H1 (cell line): Measurements from ENCODE around the gene ELAVL1. TPM values are rescaled to one million over a fixed set of nuclear protein-coding genes. Genes with fewer than 3 reads are reported as not detected.

Source experiments
- CTCF ChIA-PET: fragments of 300-600 bp; sonication (Branson Sonifier 250); formaldehyde crosslinking; loops from one replicate; lab custom pipeline; 2021; ENCODE audit not compliant: partially characterized antibody; lab: Charles Lee
- POLR2A ChIA-PET: fragments of 300-600 bp; sonication (Branson Sonifier 250); formaldehyde crosslinking; loops from one replicate; lab custom pipeline; 2021; ENCODE audit warnings: inconsistent platforms; ENCODE audit not compliant: partially characterized antibody; lab: Charles Lee
- DNase-seq, 2 experiments: peaks; one replicate each; pipeline versions ENCODE4 v3.0.0 to v3.0.0-alpha.2; 2010 to 2022; ENCODE audit warnings: low spot score in 2 of 2, low read depth in 1 of 2, mixed read lengths in 1 of 2
- FAIRE-seq: peaks from 2 replicates; lab custom pipeline; 2011; peaks lifted over from hg19 to GRCh38; lab: Jason Lieb, UNC
- H2AFZ ChIP-seq: 2 replicates; pipeline ENCODE4 v1.8.1; 2012; ENCODE audit warnings: low read length, inconsistent platforms
- H2AK5ac ChIP-seq: 2 replicates; pipeline ENCODE4 v1.6.1; 2013; ENCODE audit warnings: low read depth, low read length
- H2BK120ac ChIP-seq: replicated peaks from 2 replicates; pipeline ENCODE3; 2013; ENCODE audit warnings: low read depth, low read length, inconsistent platforms
- H2BK12ac ChIP-seq: 2 replicates; pipeline ENCODE4 v1.6.1; 2013; ENCODE audit warnings: low read depth, low read length
- H2BK15ac ChIP-seq: 2 replicates; pipeline ENCODE4 v1.6.1; 2013; ENCODE audit warnings: low read length
- H2BK20ac ChIP-seq: 2 replicates; pipeline ENCODE4 v1.6.1; 2013; ENCODE audit warnings: low read length
- H2BK5ac ChIP-seq: 2 replicates; pipeline ENCODE4 v1.6.1; 2013; ENCODE audit warnings: low read depth, low read length
- H3K14ac ChIP-seq: 2 replicates; pipeline ENCODE4 v1.6.1; 2013; ENCODE audit warnings: inconsistent platforms; ENCODE audit not compliant: insufficient read length
- H3K18ac ChIP-seq: 2 replicates; pipeline ENCODE4 v1.6.1; 2013; ENCODE audit warnings: low read length; ENCODE audit errors: extremely low read depth
- H3K23ac ChIP-seq: 2 replicates; pipeline ENCODE4 v1.6.1; 2013; ENCODE audit warnings: inconsistent platforms; ENCODE audit not compliant: insufficient read length
- H3K23me2 ChIP-seq: 2 replicates; pipeline ENCODE4 v1.6.1; 2013; ENCODE audit warnings: low read depth, low read length
- H3K27ac ChIP-seq: 2 replicates; pipeline ENCODE4 v1.6.1; 2011; ENCODE audit warnings: low read depth, low read length, inconsistent platforms
- H3K27me3 ChIP-seq, 4 experiments: replicated peaks in 1 of 4; 1 replicate in 1 of 4; 2 replicates in 3 of 4; pipeline versions ENCODE4 v1.6.1 to v1.8.1; 2011 to 2013; ENCODE audit warnings: low read length in 3 of 4, mild to moderate bottlenecking in 3 of 4, inconsistent platforms in 2 of 4, mixed read lengths in 2 of 4, moderate library complexity in 1 of 4; ENCODE audit not compliant: control insufficient read depth in 3 of 4, insufficient read depth in 3 of 4; ENCODE audit errors: extremely low read depth in 1 of 4
- H3K36me3 ChIP-seq, 4 experiments: 2 replicates each; pipeline versions ENCODE4 v1.6.1 to v1.8.1; 2011 to 2013; ENCODE audit warnings: mild to moderate bottlenecking in 4 of 4, low read length in 3 of 4, moderate library complexity in 2 of 4, control low read depth in 1 of 4, inconsistent platforms in 1 of 4; ENCODE audit not compliant: insufficient read depth in 4 of 4, control insufficient read depth in 2 of 4
- H3K4ac ChIP-seq: replicated peaks from 2 replicates; pipeline ENCODE3; 2013; ENCODE audit warnings: low read length, low read depth, mixed read lengths, inconsistent platforms; ENCODE audit not compliant: insufficient read length
- H3K4me1 ChIP-seq, 4 experiments: replicated peaks in 1 of 4; 1 replicate in 1 of 4; 2 replicates in 3 of 4; pipeline versions ENCODE4 v1.6.1 to v1.8.1; 2011 to 2013; ENCODE audit warnings: low read length in 3 of 4, inconsistent platforms in 2 of 4, mixed read lengths in 1 of 4; ENCODE audit not compliant: insufficient read depth in 4 of 4, control insufficient read depth in 3 of 4
- H3K4me2 ChIP-seq, 2 experiments: 2 replicates each; pipeline versions ENCODE4 v1.6.1 to v1.8.1; 2011 to 2013; ENCODE audit warnings: low read depth in 2 of 2, low read length in 2 of 2, control low read depth in 1 of 2, inconsistent platforms in 1 of 2, mild to moderate bottlenecking in 1 of 2; ENCODE audit not compliant: insufficient read depth in 1 of 2
- H3K4me3 ChIP-seq, 4 experiments: fragments of 200-600, 300-600 bp in 1 of 4; sonication (generic), shearing (Covaris generic), sonication (Bioruptor Twin) in 1 of 4; 2 replicates each; pipeline versions ENCODE4 v1.5.1 to v1.8.1; 2011 to 2016; ENCODE audit warnings: low read length in 4 of 4, low read depth in 3 of 4, control low read depth in 2 of 4, inconsistent platforms in 2 of 4, mild to moderate bottlenecking in 2 of 4, mixed read lengths in 1 of 4, moderate library complexity in 1 of 4; ENCODE audit not compliant: insufficient read depth in 2 of 4; ENCODE audit errors: extremely low read depth in 1 of 4
- H3K56ac ChIP-seq: replicated peaks from 2 replicates; pipeline ENCODE3; 2013; ENCODE audit warnings: low read depth, mild to moderate bottlenecking, mixed read lengths, low read length, inconsistent platforms; ENCODE audit not compliant: insufficient read length
- H3K79me1 ChIP-seq: 2 replicates; pipeline ENCODE4 v1.6.1; 2013; ENCODE audit warnings: low read depth, low read length, control low read depth
- H3K79me2 ChIP-seq, 2 experiments: 2 replicates each; pipeline versions ENCODE4 v1.6.1 to v1.8.1; 2012 to 2013; ENCODE audit warnings: low read length in 2 of 2, mild to moderate bottlenecking in 2 of 2, inconsistent platforms in 1 of 2; ENCODE audit not compliant: insufficient read depth in 2 of 2, control insufficient read depth in 1 of 2
- H3K9ac ChIP-seq, 4 experiments: replicated peaks in 1 of 4; 1 replicate in 1 of 4; 2 replicates in 3 of 4; pipeline versions ENCODE4 v1.6.1 to v1.8.1; 2011 to 2013; ENCODE audit warnings: low read depth in 3 of 4, low read length in 3 of 4, control low read depth in 2 of 4, mild to moderate bottlenecking in 2 of 4, moderate library complexity in 2 of 4, inconsistent platforms in 1 of 4; ENCODE audit errors: extremely low read depth in 1 of 4
- H3K9me3 ChIP-seq, 2 experiments: 2 replicates each; pipeline versions ENCODE4 v1.6.1 to v1.8.1; 2012 to 2013; ENCODE audit warnings: mild to moderate bottlenecking in 2 of 2, moderate library complexity in 2 of 2, control low read depth in 1 of 2, inconsistent platforms in 1 of 2, low read depth in 1 of 2, low read length in 1 of 2, mixed read lengths in 1 of 2; ENCODE audit not compliant: insufficient read depth in 2 of 2
- H4K20me1 ChIP-seq, 2 experiments: replicated peaks in 1 of 2; 2 replicates each; pipeline versions ENCODE3 to v1.8.1; 2011 to 2013; ENCODE audit warnings: inconsistent platforms in 2 of 2, low read length in 2 of 2, mild to moderate bottlenecking in 1 of 2; ENCODE audit not compliant: insufficient read depth in 2 of 2, control insufficient read depth in 1 of 2
- H4K5ac ChIP-seq: 2 replicates; pipeline ENCODE4 v1.6.1; 2013; ENCODE audit warnings: low read length, low read depth, mixed read lengths, inconsistent platforms; ENCODE audit not compliant: insufficient read length
- H4K8ac ChIP-seq: 2 replicates; pipeline ENCODE4 v1.8.0; 2013; ENCODE audit warnings: mild to moderate bottlenecking, moderate library complexity, low read length, inconsistent platforms; ENCODE audit not compliant: insufficient read depth; ENCODE audit errors: extremely low read depth
- H4K91ac ChIP-seq: replicated peaks from 2 replicates; pipeline ENCODE3; 2013; ENCODE audit warnings: low read length, mixed read lengths, inconsistent platforms; ENCODE audit not compliant: insufficient read length
- ASH2L ChIP-seq: fragments of 200-600, 300-600 bp; sonication (generic); IDR thresholded peaks from one replicate; pipeline ENCODE4 v1.7.1; 2017; ENCODE audit warnings: low read length
- FOSL1 ChIP-seq: IDR thresholded peaks from 2 replicates; pipeline ENCODE4 v1.6.1; 2011; ENCODE audit warnings: mild to moderate bottlenecking, low read depth, low read length, moderate library complexity; ENCODE audit not compliant: insufficient read depth
- POLR2A ChIP-seq, 2 experiments: IDR thresholded peaks; 1 replicate in 1 of 2; 2 replicates in 1 of 2; pipeline ENCODE4 v1.6.1; 2011; ENCODE audit warnings: low read depth in 2 of 2, low read length in 2 of 2, mild to moderate bottlenecking in 2 of 2; ENCODE audit errors: control extremely low read depth in 1 of 2
- WGBS, 2 experiments: shearing (Covaris generic) in 1 of 2; methylation state at CpG; one replicate each; pipeline versions ENCODE4 v1.1.6 to v1.1.7; 2013 to 2015; ENCODE audit warnings: low lambda C conversion rate in 2 of 2, mixed read lengths in 2 of 2, inconsistent platforms in 1 of 2, low coverage in 1 of 2, missing lambda C conversion rate in 1 of 2; ENCODE audit not compliant: insufficient replicate concordance in 2 of 2, insufficient coverage in 1 of 2, insufficient read length in 1 of 2; ENCODE audit errors: extremely low coverage in 1 of 2, missing lambda C conversion rate in 1 of 2; 5-methylcytosine and 5-hydroxymethylcytosine counted together
- polyA plus RNA-seq, 7 experiments: library from polyadenylated mRNA; depleted of rRNA in 3 of 7; stranded (reverse) in 5 of 7; unstranded in 2 of 7; fragments of >200 nt in 5 of 7; fragments of 200-250 nt in 2 of 7; gene quantifications; 1 replicate in 5 of 7; 2 replicates in 1 of 7; 4 replicates in 1 of 7; pipeline versions ENCODE4 v1.2.1 to v1.2.3, GENCODE V29; 2011 to 2013; ENCODE audit warnings: missing spikeins in 2 of 7, mixed read lengths in 2 of 7
- total RNA-seq: library from RNA; stranded (reverse); fragmentation: NEBNext Ultra II Directional; extraction: Animal tissue kit (Norgen Biotek cat#: 25700); gene quantifications from 2 replicates; pipeline ENCODE4 v1.2.1, GENCODE V29; 2021

Gene ELAVL1
- total and polyA plus RNA-seq, 2 of the 8 experiments (the other 6 are each of a cell fraction or from before 2014, with no cell fraction given): 56.7 to 163 TPM

DNA sequence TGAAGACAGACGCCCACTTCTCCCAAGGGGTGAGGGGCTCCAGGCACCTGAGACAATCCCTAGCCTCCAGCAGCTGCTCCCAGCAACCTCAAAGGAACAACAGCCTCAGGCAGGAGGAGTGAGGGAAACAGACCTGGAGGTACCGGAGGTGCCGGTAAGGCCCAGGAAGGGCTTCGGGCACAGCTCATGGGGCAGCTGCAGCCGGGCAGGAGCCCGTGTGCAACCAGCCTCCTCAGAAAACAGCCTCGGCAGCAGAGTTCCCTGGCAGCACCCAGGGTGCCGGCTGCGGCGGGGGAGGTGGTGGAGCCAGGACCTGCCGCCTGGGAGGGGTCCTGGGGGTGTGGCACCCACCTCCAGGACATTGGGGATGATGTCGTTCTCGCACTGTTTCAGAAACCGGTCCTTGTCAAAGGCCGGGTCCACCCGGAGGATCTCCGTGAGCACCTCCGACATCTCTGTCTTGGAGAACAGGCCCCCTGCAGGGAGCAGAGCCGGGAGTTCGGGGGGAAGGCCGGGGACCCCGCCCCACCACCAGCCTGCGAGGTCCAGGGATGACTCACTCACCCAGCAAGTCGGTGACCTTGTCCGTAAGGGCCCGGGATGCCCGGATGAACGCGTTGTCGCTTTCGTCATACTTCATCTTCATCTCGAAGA is 73.0 kb downstream of the ELAVL1 start:
- no peaks in the 10 kb centered on the region for H3K79me2 ChIP-seq
- no peak overlapping the region for H3K56ac ChIP-seq
- H2AFZ ChIP-seq: no peak overlapping the region
- no peak overlapping the region for H3K18ac ChIP-seq
- no peak overlapping the region for H3K4me2 ChIP-seq
- no peak overlapping the region for H2BK12ac ChIP-seq
- ChIA-PET POLR2A (interaction anchor here (0.7 to 10.4 kb wide), 4 partner anchors 9 to 189 kb away, joined by 3 to 205 read pairs (median 10); partner anchors contain the start of genes SNAPC2 and TIMM44), CTCF (interaction anchor here (1.2 to 4.1 kb wide), 4 partner anchors 12 to 164 kb away, joined by 3 to 28 read pairs (median 4); partner anchors contain the start of genes SNAPC2 and TIMM44)
- H4K8ac ChIP-seq: no peak overlapping the region
- no peak overlapping the region for H2BK15ac ChIP-seq
- H4K91ac ChIP-seq: no peak overlapping the region
- no peak overlapping the region for H3K4me3 ChIP-seq
- FAIRE-seq (no peak), DNase-seq (no peak)
- H4K20me1 ChIP-seq: peaks cover 6 to 14% of the 10 kb centered on the region in 2 experiments
- H3K4ac ChIP-seq: no peak overlapping the region
- no peak overlapping the region for H2AK5ac ChIP-seq
- H3K23ac ChIP-seq: no peak overlapping the region
- no peaks in the 10 kb centered on the region for H3K79me1 ChIP-seq
- no peaks in the 10 kb centered on the region; a peak in 1 of 7 replicates for H3K4me1 ChIP-seq
- H3K14ac ChIP-seq: no peak overlapping the region
- H3K27me3 ChIP-seq: no peaks in the 10 kb centered on the region
- H2BK120ac ChIP-seq: no peak overlapping the region
- no peak overlapping the region for H4K5ac ChIP-seq
- no peaks in the 10 kb centered on the region for H3K9me3 ChIP-seq
- WGBS, 2 experiments: 96% methylated on average over 30 of the region's 32 CpGs; no CpG with 5 or more reads in 1 of the 2 experiments
- H2BK5ac ChIP-seq: no peak overlapping the region
- TF ChIP-seq POLR2A (IDR thresholded peaks at IDR 0.05; ENCODE audit: control extremely low read depth in 1 of 2, low read depth in 2 of 2, low read length in 2 of 2): no peak
- no peak for TF ChIP-seq FOSL1
- TF ChIP-seq ASH2L: no peak
- H3K36me3 ChIP-seq: peaks cover 26 to 68% (median 49%) of the 10 kb centered on the region in 4 experiments
- no peak overlapping the region for H3K9ac ChIP-seq
- H2BK20ac ChIP-seq: no peak overlapping the region
- H3K27ac ChIP-seq: no peak overlapping the region
- no peaks in the 10 kb centered on the region for H3K23me2 ChIP-seq
